HCT116 (cell line): ENCODE measurements around the gene PHF20.

ENCODE experiments used
- CBX3 ChIP-seq: IDR thresholded peaks from 2 replicates; pipeline ENCODE4 v1.6.1; 2012; ENCODE audit warnings: low read depth
- EZH2phosphoT487 ChIP-seq: fragments of 200-600 bp; IDR thresholded peaks from 2 replicates; pipeline ENCODE4 v1.6.1; 2018; ENCODE audit warnings: antibody characterized with exemption, borderline replicate concordance
- POLR2A ChIP-seq: IDR thresholded peaks from 2 replicates; pipeline ENCODE4 v1.7.0; 2011; ENCODE audit warnings: borderline replicate concordance; ENCODE audit not compliant: insufficient read depth, insufficient read length; ENCODE audit errors: extremely low read depth
- RAD21 ChIP-seq: IDR thresholded peaks from 2 replicates; pipeline ENCODE4 v1.6.1; 2012; ENCODE audit warnings: low read depth, mild to moderate bottlenecking
- SIN3A ChIP-seq: IDR thresholded peaks from 2 replicates; pipeline ENCODE4 v1.6.1; 2012; ENCODE audit warnings: low read depth
- ZBTB33 ChIP-seq: IDR thresholded peaks from 2 replicates; pipeline ENCODE4 v1.6.1; 2011; ENCODE audit warnings: mild to moderate bottlenecking, low read length, moderate library complexity; ENCODE audit not compliant: insufficient replicate concordance; ENCODE audit errors: extremely low read depth
- ZFX ChIP-seq: fragments of 450-650 bp; IDR thresholded peaks from 2 replicates; pipeline ENCODE4 v1.6.1; 2017
- TF ChIP-seq, protein P1 (sequence below): IDR thresholded peaks from 2 replicates; pipeline ENCODE4 v1.6.1; 2012; ENCODE audit warnings: low read depth
- TF ChIP-seq, protein P2 (sequence below), 3 experiments: fragments of 200-600 bp in 1 of 3; sonication (generic) in 1 of 3; IDR thresholded peaks in 2 of 3; conservative IDR thresholded peaks in 1 of 3; 2 replicates each; pipeline ENCODE4 v1.5.1; 2012 to 2017; ENCODE audit warnings: low read depth in 2 of 3, low read length in 2 of 3, antibody characterized with exemption in 1 of 3, borderline replicate concordance in 1 of 3, control low read depth in 1 of 3, mild to moderate bottlenecking in 1 of 3, mixed read lengths in 1 of 3, mixed run types in 1 of 3, moderate library complexity in 1 of 3; ENCODE audit not compliant: insufficient read depth in 1 of 3

DNA sequence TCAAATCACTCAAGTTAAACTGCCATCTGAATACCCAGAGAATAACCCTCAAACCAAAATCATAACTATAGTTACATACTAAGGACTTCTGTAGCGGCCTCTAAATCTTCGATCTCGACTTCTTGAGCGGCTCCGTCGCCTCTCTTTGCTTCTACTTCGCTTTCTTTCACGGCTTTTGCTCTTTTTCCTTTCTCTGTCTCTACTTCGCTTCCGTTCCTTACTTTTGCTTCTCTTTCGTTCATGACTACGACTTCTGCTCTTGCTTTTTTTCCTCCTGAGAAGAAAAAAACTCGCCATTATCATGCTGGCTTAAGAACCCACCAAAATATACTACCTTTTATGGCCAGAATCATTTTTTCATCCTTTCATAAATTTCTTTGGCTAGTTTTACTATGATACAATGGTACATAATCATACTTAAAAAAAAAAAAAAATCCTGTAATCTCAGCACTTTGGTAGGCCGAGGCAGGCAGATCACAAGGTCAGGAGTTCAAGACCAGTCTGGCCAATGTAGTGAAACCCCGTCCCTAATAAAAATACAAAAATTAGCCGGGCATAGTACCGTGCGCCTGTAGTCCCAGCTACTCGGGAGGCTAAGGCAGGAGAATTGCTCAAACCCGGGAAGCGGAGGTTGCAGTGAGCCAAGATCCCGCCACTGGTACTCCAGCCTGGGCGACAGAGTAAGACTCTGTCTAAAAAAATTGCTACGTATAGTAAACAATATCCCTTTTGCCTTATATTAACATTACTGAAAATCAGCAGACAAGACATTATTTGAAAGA, 39.8 kb upstream of the PHF20 start:
- TF ChIP-seq ZBTB33 (no peak), POLR2A (no peak), ZFX (no peak), CBX3 (no peak), SIN3A (no peak), EZH2phosphoT487 (no peak), RAD21 (no peak)
- TF ChIP-seq, protein P1, sequence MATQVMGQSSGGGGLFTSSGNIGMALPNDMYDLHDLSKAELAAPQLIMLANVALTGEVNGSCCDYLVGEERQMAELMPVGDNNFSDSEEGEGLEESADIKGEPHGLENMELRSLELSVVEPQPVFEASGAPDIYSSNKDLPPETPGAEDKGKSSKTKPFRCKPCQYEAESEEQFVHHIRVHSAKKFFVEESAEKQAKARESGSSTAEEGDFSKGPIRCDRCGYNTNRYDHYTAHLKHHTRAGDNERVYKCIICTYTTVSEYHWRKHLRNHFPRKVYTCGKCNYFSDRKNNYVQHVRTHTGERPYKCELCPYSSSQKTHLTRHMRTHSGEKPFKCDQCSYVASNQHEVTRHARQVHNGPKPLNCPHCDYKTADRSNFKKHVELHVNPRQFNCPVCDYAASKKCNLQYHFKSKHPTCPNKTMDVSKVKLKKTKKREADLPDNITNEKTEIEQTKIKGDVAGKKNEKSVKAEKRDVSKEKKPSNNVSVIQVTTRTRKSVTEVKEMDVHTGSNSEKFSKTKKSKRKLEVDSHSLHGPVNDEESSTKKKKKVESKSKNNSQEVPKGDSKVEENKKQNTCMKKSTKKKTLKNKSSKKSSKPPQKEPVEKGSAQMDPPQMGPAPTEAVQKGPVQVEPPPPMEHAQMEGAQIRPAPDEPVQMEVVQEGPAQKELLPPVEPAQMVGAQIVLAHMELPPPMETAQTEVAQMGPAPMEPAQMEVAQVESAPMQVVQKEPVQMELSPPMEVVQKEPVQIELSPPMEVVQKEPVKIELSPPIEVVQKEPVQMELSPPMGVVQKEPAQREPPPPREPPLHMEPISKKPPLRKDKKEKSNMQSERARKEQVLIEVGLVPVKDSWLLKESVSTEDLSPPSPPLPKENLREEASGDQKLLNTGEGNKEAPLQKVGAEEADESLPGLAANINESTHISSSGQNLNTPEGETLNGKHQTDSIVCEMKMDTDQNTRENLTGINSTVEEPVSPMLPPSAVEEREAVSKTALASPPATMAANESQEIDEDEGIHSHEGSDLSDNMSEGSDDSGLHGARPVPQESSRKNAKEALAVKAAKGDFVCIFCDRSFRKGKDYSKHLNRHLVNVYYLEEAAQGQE, result no peak
- TF ChIP-seq, protein P2, sequence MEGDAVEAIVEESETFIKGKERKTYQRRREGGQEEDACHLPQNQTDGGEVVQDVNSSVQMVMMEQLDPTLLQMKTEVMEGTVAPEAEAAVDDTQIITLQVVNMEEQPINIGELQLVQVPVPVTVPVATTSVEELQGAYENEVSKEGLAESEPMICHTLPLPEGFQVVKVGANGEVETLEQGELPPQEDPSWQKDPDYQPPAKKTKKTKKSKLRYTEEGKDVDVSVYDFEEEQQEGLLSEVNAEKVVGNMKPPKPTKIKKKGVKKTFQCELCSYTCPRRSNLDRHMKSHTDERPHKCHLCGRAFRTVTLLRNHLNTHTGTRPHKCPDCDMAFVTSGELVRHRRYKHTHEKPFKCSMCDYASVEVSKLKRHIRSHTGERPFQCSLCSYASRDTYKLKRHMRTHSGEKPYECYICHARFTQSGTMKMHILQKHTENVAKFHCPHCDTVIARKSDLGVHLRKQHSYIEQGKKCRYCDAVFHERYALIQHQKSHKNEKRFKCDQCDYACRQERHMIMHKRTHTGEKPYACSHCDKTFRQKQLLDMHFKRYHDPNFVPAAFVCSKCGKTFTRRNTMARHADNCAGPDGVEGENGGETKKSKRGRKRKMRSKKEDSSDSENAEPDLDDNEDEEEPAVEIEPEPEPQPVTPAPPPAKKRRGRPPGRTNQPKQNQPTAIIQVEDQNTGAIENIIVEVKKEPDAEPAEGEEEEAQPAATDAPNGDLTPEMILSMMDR (IDR thresholded peaks at IDR 0.05 in 2 of 3, conservative IDR thresholded peaks at IDR 0.05 in 1 of 3; ENCODE audit: borderline replicate concordance in 1 of 3, insufficient read depth in 1 of 3, low read depth in 2 of 3, low read length in 2 of 3), result no peak
